ENCODE measurements around the gene ATP8B2.
A peak's percentile ranks its signal among the peaks of the same experiment; 100 is the strongest.

ATP8B2 gene

GRCh38 chr1:154342836-154343472 lies 17.6 kb downstream of the ATP8B2 start:
- no peak for FAIRE-seq

GRCh38 chr1:154344977-154345837 lies 19.9 kb downstream of the ATP8B2 start:
- DNase-seq (ENCODE audit: insufficient read length), result no peak
- peak; percentile 70 for FAIRE-seq
- TF ChIP-seq POLR2AphosphoS5 (IDR thresholded peaks at IDR 0.05; ENCODE audit: low read depth, low read length) (no peak), POLR2A (IDR thresholded peaks at IDR 0.05; ENCODE audit: low read depth, low read length) (no peak), TAF1 (IDR thresholded peaks at IDR 0.05; ENCODE audit: borderline replicate concordance, low read depth, low read length) (no peak)

More at GRCh38 chr1:154342836-154343472, 17.6 kb downstream of the ATP8B2 start:
- TF ChIP-seq POLR2A (IDR thresholded peaks at IDR 0.05; ENCODE audit: low read depth, low read length), result no peak
- TF ChIP-seq TAF1 (IDR thresholded peaks at IDR 0.05; ENCODE audit: borderline replicate concordance, low read depth, low read length), result no peak
- TF ChIP-seq POLR2AphosphoS5 (IDR thresholded peaks at IDR 0.05; ENCODE audit: low read depth, low read length), result no peak
- no peak for DNase-seq (ENCODE audit: insufficient read length)

GRCh38 chr1:154346276-154346917 lies 21.1 kb downstream of the ATP8B2 start:
- DNase-seq (ENCODE audit: insufficient read length) (no peak), FAIRE-seq (no peak)
- TF ChIP-seq POLR2A (IDR thresholded peaks at IDR 0.05; ENCODE audit: low read depth, low read length), result no peak
- TF ChIP-seq POLR2AphosphoS5 (IDR thresholded peaks at IDR 0.05; ENCODE audit: low read depth, low read length), result no peak
- no peak for TF ChIP-seq TAF1 (IDR thresholded peaks at IDR 0.05; ENCODE audit: borderline replicate concordance, low read depth, low read length)

GRCh38 chr1:154347961-154348360 lies 22.6 kb downstream of the ATP8B2 start:
- TF ChIP-seq POLR2A (IDR thresholded peaks at IDR 0.05; ENCODE audit: low read depth, low read length) (no peak), POLR2AphosphoS5 (IDR thresholded peaks at IDR 0.05; ENCODE audit: low read depth, low read length) (no peak), TAF1 (IDR thresholded peaks at IDR 0.05; ENCODE audit: borderline replicate concordance, low read depth, low read length) (no peak)
- FAIRE-seq (no peak), DNase-seq (ENCODE audit: insufficient read length) (no peak)

DNA sequence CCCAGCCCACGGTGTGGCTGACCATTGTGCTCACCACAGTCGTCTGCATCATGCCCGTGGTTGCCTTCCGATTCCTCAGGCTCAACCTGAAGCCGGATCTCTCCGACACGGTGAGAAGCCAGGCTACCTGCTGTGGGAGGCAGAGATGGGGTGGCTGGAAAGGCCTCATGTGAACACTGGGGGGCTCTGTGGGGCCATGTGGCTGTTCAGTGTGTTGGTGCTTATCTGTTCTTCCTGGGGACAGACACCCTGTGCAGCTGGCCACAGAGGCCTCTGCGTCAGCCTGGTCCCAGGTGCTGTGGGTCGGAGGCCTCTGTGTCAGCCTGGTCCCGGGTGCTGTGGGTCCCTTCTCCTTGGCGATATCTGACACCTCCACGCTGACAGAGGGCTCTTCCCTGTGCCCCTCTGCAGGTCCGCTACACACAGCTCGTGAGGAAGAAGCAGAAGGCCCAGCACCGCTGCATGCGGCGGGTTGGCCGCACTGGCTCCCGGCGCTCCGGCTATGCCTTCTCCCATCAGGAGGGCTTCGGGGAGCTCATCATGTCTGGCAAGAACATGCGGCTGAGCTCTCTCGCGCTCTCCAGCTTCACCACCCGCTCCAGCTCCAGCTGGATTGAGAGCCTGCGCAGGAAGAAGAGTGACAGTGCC lies 23.2 kb downstream of the ATP8B2 start:
- no peak for DNase-seq (ENCODE audit: insufficient read length)
- no peak for TF ChIP-seq POLR2AphosphoS5 (IDR thresholded peaks at IDR 0.05; ENCODE audit: low read depth, low read length)
- TF ChIP-seq TAF1 (IDR thresholded peaks at IDR 0.05; ENCODE audit: borderline replicate concordance, low read depth, low read length), result no peak
- TF ChIP-seq POLR2A (IDR thresholded peaks at IDR 0.05; ENCODE audit: low read depth, low read length), result no peak
- no peak for FAIRE-seq

- no peak for TF ChIP-seq POLR2AphosphoS5 (IDR thresholded peaks at IDR 0.05; ENCODE audit: low read depth, low read length)
- FAIRE-seq (no peak), DNase-seq (ENCODE audit: insufficient read length) (no peak)
These were observed 23.8 kb downstream of the ATP8B2 start for GRCh38 chr1:154349121-154349520.

GRCh38 chr1:154350383-154350782 lies 25.1 kb downstream of the ATP8B2 start:
- FAIRE-seq (no peak), DNase-seq (ENCODE audit: insufficient read length) (no peak)
- no peak for TF ChIP-seq POLR2A (IDR thresholded peaks at IDR 0.05; ENCODE audit: low read depth, low read length)
- no peak for TF ChIP-seq POLR2AphosphoS5 (IDR thresholded peaks at IDR 0.05; ENCODE audit: low read depth, low read length)

GRCh38 chr1:154351363-154352068 lies 26.2 kb downstream of the ATP8B2 start:
- TF ChIP-seq POLR2AphosphoS5 (IDR thresholded peaks at IDR 0.05; ENCODE audit: low read depth, low read length), result no peak
- no peak for TF ChIP-seq TAF1 (IDR thresholded peaks at IDR 0.05; ENCODE audit: borderline replicate concordance, low read depth, low read length)
- no peak for TF ChIP-seq POLR2A (IDR thresholded peaks at IDR 0.05; ENCODE audit: low read depth, low read length)
- FAIRE-seq (no peak), DNase-seq (ENCODE audit: insufficient read length) (no peak)

DNA sequence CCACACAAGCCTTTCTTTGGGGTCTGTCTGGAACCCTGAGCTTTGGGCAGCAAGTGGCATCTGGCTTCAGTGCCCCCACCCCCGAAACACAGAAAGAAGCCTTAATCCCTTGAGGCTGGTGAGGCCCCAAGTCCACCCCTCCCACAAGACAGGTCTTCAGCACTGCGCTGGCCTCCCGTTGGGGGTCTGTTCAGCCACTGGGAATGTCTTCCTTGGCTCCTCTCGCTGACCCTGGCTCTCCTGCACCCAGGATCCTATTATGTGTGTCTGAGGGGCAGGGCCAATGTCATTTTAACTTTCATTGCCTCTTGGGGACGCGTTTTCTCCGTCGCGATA lies 26.9 kb downstream of the ATP8B2 start:
- FAIRE-seq (no peak), DNase-seq (ENCODE audit: insufficient read length) (no peak)
- TF ChIP-seq POLR2AphosphoS5 (IDR thresholded peaks at IDR 0.05; ENCODE audit: low read depth, low read length) (no peak), POLR2A (IDR thresholded peaks at IDR 0.05; ENCODE audit: low read depth, low read length) (no peak), TAF1 (IDR thresholded peaks at IDR 0.05; ENCODE audit: borderline replicate concordance, low read depth, low read length) (no peak)

- 0 out of 2 replicates have a peak, but pooled peaks have one; percentile 24 for TF ChIP-seq POLR2A (IDR thresholded peaks at IDR 0.05; ENCODE audit: low read depth, low read length)
- TF ChIP-seq POLR2AphosphoS5 (IDR thresholded peaks at IDR 0.05; ENCODE audit: low read depth, low read length), result no peak
- TF ChIP-seq TAF1 (IDR thresholded peaks at IDR 0.05; ENCODE audit: borderline replicate concordance, low read depth, low read length), result peak; percentile 10; the same call in 1 of the 2 replicates
- FAIRE-seq, result peak; percentile 69
- no peak for DNase-seq (ENCODE audit: insufficient read length)
These were observed 27.5 kb downstream of the ATP8B2 start for GRCh38 chr1:154352581-154353459.

Measured in GM12892 (cell line).